ENCODE measurements around the gene GID8. TPM values are rescaled to one million over a fixed set of nuclear protein-coding genes. Genes with fewer than 3 reads are reported as not detected.

GID8 gene
- total RNA-seq, 1 donor from 2014 or later = 48.7 TPM

DNA sequence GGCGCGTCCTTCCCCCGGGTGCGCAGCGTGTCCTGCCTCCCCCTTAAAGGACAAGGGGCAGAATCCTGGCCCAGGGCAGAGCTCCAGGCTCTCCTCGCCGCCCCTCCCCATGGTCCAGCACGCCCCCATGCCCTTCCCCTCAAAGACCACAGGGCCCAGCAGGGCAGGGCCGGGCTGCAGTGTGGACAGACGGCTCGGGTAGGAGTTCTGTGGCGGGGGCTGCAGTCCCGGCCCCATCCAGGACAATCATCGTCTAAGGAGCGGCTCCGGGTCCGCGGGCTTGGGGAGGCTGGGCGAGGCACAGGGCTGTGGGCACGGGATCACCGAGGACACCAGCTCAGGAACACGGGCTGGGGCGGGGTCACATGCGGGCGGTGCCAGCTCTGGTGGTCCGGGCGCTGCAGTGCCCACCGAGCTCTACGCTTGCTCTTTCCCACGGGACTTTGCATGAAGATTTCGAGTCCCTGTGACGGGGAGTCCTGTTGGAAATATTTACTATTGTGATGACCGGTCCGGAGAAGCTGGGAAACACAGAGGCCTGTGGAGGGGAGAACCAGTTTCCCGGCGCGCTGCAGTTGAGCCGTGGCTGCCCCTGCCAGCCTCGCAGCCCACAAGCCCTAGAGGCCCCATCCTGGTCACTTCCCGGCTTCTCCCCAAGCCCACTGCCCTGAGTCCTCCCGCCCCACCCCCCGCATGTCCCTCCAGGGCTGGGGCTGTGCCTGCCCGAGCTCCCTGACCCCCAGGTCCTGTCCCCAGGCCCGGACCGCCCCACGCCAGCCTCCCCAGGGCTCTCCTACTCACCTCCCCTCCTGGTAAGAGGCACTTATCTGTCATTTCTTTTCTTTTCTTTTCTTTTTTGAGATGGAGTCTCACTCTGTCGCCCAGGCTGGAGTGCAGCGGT lies 35.1 kb downstream of the GID8 start:
- Histone ChIP-seq H3K79me2 (ENCODE audit: low read depth) (no peaks in the 10 kb centered on the region), H3K27ac (no peak overlapping the region), H3K9ac (no peak overlapping the region), H3F3A (ENCODE audit: low read depth) (peaks cover 6% of the 10 kb centered on the region), H3K36me3 (no peaks in the 10 kb centered on the region), H3K9me3 (ENCODE audit: low read depth) (no peaks in the 10 kb centered on the region), H4K20me1 (ENCODE audit: low read depth) (peaks cover 8% of the 10 kb centered on the region), H3K4me1 (peaks cover 11% of the 10 kb centered on the region), H3K4me3 (peak overlapping the region; percentile 36), H3K27me3 (peaks cover 58% of the 10 kb centered on the region), H3K4me2 (peak overlapping the region; percentile 77), H2AFZ (replicated peaks) (no peak overlapping the region)
- Mint-ChIP-seq H3K4me1 (peaks cover 28% of the 10 kb centered on the region), H3K36me3 (no peaks in the 10 kb centered on the region), H3K4me3 (peak overlapping the region; percentile 72), H3K27ac (no peak overlapping the region), H3K9me3 (no peaks in the 10 kb centered on the region), H3K27me3 (ENCODE audit: insufficient read depth, low read depth) (peaks cover 42% of the 10 kb centered on the region)
- peak; percentile 45 for DNase-seq (ENCODE audit: low spot score)
- TF ChIP-seq CTCF (IDR thresholded peaks at IDR 0.05) = no peak
- TF ChIP-seq EZH2 (IDR thresholded peaks at IDR 0.05) = peak; percentile 81

- H3K9ac ChIP-seq = no peak overlapping the region
- Mint-ChIP-seq H3K27me3 (ENCODE audit: insufficient read depth, low read depth) (peaks cover 48% of the 10 kb centered on the region), H3K36me3 (no peaks in the 10 kb centered on the region), H3K27ac (no peak overlapping the region), H3K4me1 (peaks cover 42% of the 10 kb centered on the region), H3K9me3 (no peaks in the 10 kb centered on the region), H3K4me3 (peak overlapping the region; percentile 53)
- no peak overlapping the region for H2AFZ ChIP-seq (replicated peaks)
- no peak overlapping the region for H3K27ac ChIP-seq
- no peak for DNase-seq (ENCODE audit: low spot score)
- H3K4me3 ChIP-seq = no peak overlapping the region
- H3K36me3 ChIP-seq = no peaks in the 10 kb centered on the region
- H3K4me1 ChIP-seq = peaks cover 20% of the 10 kb centered on the region
- peaks cover 8% of the 10 kb centered on the region for H4K20me1 ChIP-seq (ENCODE audit: low read depth)
- no peaks in the 10 kb centered on the region for H3K79me2 ChIP-seq (ENCODE audit: low read depth)
- no peak for TF ChIP-seq CTCF (IDR thresholded peaks at IDR 0.05)
- no peak for TF ChIP-seq EZH2 (IDR thresholded peaks at IDR 0.05)
- no peak for TF ChIP-seq EZH2phosphoT487 (IDR thresholded peaks at IDR 0.05)
- H3K9me3 ChIP-seq (ENCODE audit: low read depth) = no peaks in the 10 kb centered on the region
- H3F3A ChIP-seq (ENCODE audit: low read depth) = peaks cover 16% of the 10 kb centered on the region
- H3K4me2 ChIP-seq = no peak overlapping the region
- peaks cover 63% of the 10 kb centered on the region for H3K27me3 ChIP-seq
Observed at GRCh38 chr20:62975251-62975760, 37.4 kb downstream of the GID8 start.

DNA sequence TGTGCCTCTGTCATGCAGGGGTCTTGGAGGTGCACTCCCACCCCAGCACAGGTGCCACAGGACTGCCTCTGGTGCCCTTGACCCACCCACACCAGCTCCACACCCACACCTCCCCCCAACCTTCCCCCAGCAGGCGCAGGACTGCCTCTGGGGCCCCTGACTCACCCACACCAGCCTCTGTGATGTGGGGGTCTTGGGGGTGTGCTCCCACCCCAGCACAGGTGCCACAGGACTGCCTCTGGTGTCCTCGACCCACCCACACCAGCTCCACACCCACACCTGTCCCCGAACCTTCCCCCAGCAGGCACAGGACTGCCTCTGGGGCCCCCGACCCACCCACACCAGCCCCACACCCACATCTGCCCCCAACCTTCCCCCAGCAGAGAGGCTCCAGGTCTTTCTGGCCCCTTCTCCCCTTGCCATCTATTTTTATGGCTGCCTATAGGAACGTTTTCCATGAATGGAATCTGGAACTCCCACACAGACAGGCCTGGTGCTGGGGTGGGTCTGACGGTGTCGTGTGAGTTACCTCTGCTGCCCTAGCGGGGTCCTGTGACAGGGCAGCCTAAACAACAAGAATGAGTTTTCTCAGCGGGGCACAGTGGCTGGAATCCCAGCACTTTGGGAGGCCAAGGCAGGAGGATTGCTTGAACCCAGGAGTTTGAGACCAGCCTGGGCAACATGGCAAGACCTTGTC lies 38.0 kb downstream of the GID8 start:
- Mint-ChIP-seq H3K9me3 (no peaks in the 10 kb centered on the region), H3K27me3 (ENCODE audit: insufficient read depth, low read depth) (peaks cover 48% of the 10 kb centered on the region), H3K27ac (peak overlapping the region; percentile 40), H3K36me3 (no peaks in the 10 kb centered on the region), H3K4me1 (peaks cover 46% of the 10 kb centered on the region), H3K4me3 (peak overlapping the region; percentile 53)
- no peak overlapping the region for H3K27ac ChIP-seq
- no peaks in the 10 kb centered on the region for H3K9me3 ChIP-seq (ENCODE audit: low read depth)
- H3K79me2 ChIP-seq (ENCODE audit: low read depth) = no peaks in the 10 kb centered on the region
- H4K20me1 ChIP-seq (ENCODE audit: low read depth) = peaks cover 8% of the 10 kb centered on the region
- H3K27me3 ChIP-seq = peaks cover 61% of the 10 kb centered on the region
- no peak overlapping the region for H3K9ac ChIP-seq
- no peak for TF ChIP-seq EZH2 (IDR thresholded peaks at IDR 0.05)
- no peak for TF ChIP-seq EZH2phosphoT487 (IDR thresholded peaks at IDR 0.05)
- no peak for TF ChIP-seq CTCF (IDR thresholded peaks at IDR 0.05)
- peaks cover 17% of the 10 kb centered on the region for H3F3A ChIP-seq (ENCODE audit: low read depth)
- H3K4me2 ChIP-seq = no peak overlapping the region
- no peaks in the 10 kb centered on the region for H3K36me3 ChIP-seq
- peaks cover 27% of the 10 kb centered on the region for H3K4me1 ChIP-seq
- DNase-seq (ENCODE audit: low spot score) = no peak
- no peak overlapping the region for H3K4me3 ChIP-seq
- H2AFZ ChIP-seq (replicated peaks) = no peak overlapping the region

Measured in neural progenitor cell (in vitro differentiated cells).